Measurements from ENCODE around the gene IL17RE.
"Not testable (repeated sequence)": the region's sequence is repeated elsewhere in the genome, so short reads cannot be mapped to it uniquely, and the experiment has no call there.

IL17RE gene

DNA sequence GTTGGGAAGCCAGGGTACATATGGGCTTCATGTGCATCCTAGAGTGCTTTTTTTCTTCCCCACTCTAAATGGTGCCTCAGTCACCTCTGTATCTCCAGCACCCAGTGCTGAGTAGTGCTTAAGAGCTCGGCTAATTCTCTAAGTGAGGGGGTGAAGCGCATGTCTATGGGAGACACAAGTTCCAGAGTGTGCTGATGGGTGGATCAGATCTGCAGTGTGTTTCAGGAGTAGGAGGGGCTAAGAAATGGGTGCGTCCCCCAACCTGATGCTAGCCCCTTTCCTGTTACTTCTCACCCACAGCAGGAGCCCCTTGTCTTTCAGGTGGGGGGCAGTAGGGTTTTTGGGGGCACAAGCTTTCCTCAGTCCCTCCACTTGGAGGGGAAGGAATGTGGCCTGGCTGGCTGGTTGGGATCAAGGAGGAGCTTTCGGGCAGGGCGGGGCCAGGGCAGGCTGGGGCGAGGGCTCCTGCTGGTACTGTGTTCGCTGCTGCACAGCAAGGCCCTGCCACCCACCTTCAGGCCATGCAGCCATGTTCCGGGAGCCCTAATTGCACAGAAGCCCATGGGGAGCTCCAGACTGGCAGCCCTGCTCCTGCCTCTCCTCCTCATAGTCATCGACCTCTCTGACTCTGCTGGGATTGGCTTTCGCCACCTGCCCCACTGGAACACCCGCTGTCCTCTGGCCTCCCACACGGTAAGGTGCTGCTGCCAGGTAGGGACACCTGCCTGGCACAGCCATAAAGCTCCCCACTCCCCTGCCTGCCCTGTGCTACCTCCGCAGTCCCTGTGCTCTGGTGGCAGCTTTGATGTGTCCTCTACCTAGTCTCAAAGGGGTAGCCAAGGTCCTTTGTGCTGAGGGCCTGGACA, at the start of gene IL17RE:
Gene IL17RE (plus strand): TSS at position 477 of the 866 bp plus-strand sequence. CDS start 85 bp downstream, at position 562.
- no peak for DNase-seq

- DNase-seq, result not testable (repeated sequence)
These were observed 48.2 kb upstream of the IL17RE start for GRCh38 chr3:9854291-9854940.

GRCh38 chr3:9855594-9855993, 47.1 kb upstream of the IL17RE start:
- DNase-seq, result no peak

DNA sequence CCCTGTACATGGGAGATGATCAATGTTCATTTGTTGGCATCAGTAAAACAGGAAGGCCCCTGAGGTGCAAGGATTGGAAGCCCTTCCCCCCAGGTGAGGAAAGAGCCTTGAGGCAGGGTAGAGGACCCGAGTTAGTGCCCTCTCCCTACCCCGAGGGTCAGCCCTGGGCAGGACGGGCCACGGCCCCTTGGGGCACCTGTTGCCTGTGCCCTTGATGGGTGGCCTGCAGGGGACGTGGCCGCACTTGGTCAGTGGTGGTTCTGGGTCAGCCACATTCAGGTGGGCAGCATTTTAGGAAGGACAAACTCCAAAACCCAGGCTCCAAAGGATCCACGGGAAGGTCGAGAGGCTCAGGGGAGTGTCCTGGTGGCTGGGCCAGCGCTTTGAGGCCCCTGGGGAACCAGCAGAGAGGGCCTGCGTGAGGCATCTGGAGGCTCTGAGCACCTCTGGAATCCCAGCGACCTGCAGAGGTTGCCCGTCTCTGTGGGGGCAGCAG, 43.1 kb upstream of the IL17RE start:
- no peak for DNase-seq

- no peak for DNase-seq
These were observed 41.4 kb upstream of the IL17RE start for GRCh38 chr3:9861201-9861600.

- DNase-seq, result no peak
These were observed 41.0 kb upstream of the IL17RE start for GRCh38 chr3:9861626-9862130.

- DNase-seq, result no peak
These were observed 40.1 kb upstream of the IL17RE start for GRCh38 chr3:9862391-9863057.

GRCh38 chr3:9863058-9863772, 39.4 kb upstream of the IL17RE start:
- DNase-seq, result no peak

- no peak for DNase-seq
These were observed 38.3 kb upstream of the IL17RE start for GRCh38 chr3:9864200-9864927.

DNA sequence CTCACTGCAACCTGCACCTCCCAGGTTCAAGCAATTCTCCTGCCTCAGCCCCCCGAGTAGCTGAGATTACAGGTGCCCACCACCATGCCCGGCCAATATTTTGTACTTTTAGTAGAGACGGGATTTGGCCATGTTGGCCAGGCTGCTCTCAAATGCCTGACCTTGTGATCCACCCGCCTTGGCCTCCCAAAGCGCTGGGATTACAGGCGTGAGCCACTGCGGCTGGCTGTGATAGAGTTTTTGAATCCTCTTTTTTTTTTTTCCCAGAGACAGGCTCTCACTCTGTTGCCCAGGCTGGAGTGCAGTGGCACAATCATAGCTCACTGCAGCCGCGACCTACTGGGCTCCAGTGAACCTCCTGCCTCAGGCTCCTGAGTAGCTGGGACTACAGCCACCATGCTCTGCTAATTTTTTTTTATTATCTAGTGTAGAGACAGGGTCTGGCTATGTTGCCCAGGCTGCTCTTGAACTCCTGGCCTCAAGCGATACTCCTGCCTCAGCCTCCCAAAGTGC, 37.5 kb upstream of the IL17RE start:
- DNase-seq, result not testable (repeated sequence)

DNA sequence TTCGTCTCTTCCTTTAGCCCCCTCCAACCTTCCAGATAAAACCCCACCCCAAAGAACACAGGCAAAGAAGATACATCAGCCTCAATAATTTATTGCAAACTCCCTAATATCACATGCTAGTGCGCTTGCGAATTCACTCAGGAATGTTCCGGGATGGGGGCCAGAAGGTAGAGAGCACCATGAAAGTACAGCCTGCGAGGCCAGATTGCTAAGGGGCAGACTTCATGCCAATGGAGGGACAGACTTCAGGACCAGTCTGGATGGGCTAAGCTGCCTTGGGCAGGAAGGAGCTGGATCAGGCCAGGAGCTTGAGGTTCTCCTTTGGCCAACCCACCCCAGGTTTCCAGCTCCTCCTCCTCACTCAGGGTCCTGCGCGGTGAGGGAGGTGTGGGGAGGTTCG, 36.0 kb upstream of the IL17RE start:
- DNase-seq, result no peak

- no peak for DNase-seq
These were observed 35.5 kb upstream of the IL17RE start for GRCh38 chr3:9867106-9867505.

GRCh38 chr3:9869955-9870354, 32.7 kb upstream of the IL17RE start:
- DNase-seq, result no peak

DNA sequence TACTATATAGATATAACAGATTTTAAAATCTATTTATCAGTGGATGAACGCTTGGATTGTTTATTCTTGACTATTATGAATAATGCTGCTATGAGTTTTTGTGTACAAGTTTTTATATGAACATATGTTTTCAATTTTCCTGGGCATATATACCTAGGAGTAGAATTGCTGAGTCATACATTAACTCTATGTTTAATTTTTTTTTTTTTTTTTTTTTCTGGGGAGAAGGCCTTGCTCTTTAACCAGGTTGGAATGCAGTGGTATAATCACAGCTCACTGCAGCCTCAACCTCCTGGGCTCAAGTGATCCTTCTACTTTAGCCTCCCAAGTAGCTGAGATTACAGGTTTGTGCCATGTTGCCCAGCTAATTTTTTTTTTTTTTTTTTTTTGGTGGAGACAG, 31.7 kb upstream of the IL17RE start:
- no peak for DNase-seq

GRCh38 chr3:9872067-9872466, 30.6 kb upstream of the IL17RE start:
- not testable (repeated sequence) for DNase-seq

- no peak for DNase-seq
These were observed 27.2 kb upstream of the IL17RE start for GRCh38 chr3:9875448-9875847.

DNA sequence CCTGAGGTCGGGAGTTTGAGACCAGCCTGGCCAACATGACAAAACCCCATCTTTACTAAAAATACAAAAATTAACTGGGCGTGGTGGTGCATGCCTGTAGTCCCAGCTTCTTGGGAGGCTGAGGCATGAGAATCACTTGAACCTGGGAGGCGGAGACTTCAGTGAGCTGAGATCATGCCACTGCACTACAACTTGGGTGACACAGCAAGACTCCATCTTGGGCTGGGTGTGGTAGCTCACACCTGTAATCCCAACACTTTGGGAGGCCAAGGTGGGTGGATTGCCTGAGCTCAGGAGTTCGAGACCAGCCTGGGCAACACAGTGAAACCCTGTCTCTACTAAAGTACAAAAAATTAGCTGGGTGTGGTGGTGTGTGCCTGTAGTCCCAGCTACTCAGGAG, 26.4 kb upstream of the IL17RE start:
- not testable (repeated sequence) for DNase-seq

- DNase-seq, result no peak
These were observed 25.7 kb upstream of the IL17RE start for GRCh38 chr3:9876991-9877390.

DNA sequence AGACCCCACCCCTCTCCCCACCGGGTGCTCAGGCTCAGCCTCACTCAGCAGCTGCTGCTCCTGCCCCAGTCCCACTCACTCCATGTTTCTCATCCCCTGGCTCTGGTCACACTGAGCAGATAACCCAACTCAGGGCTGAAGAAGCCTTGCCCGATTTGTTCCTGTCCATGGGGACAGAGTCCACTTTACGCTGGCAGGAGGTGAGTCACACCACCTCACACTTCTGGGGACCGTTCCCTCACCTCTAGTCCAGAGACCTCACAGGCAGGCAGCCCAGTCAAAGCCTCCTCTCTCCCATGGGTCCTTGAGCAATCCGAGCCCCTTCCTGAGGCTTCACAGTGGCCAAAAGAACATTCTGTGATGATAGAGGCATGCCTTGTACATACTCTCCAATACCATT, 23.9 kb upstream of the IL17RE start:
- no peak for DNase-seq

DNA sequence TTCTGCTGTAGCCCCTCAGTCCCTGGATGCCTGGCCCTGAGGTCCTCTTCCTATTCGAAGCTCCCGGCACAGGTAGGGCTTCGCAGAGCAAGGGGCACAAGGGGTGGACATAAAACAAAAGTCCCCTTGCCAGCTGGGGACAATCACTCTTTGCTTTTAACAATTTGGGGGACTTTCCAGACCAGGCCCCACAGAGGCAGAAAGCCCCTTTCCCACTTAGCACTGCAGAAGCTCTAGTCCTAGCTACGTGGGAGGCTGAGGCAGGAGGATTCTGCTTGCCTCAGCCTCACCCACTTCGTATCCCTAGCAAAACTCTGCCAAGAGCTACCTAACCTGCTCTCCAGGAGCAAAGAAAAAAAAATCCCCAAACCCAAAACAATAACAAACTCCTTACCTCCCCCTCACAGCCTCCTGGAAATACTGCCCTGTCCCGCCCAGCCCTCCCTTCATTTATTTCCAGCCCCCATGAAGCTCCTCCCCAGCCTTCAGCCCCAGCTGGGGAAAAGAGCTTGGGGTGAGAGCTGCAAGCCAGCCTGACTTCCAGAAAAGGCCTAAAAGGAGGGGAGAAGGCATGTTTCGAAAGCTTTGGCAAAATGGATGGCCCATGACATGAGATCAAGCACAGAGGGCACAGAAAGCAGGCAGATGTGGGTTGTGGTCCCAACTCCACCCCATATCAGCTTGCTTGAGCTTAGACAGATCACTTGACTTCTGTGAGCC, 22.7 kb upstream of the IL17RE start, which contains the start of gene CIDEC:
Gene CIDEC (minus strand): TSS at position 424 of the 720 bp plus-strand sequence. CDS start 1,767 bp downstream, outside the sequence.
- no peak for DNase-seq

DNA sequence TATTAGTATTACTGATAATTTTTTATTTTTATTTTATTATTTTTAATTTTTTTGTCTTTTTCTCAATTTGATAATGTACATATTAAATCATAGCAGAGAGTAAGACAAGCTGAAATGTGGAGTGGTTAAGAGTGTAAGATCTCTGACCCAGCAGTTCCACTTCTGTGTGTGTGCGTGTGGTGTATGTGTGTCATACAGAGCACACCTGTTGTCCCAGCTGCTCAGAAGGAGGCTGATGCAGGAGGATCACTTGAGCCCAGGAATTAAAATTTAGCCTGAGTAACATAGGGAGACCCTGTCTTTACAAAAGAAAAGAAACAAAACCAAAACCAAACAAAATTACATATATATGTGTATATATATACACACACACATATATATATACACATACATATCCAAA, 21.2 kb upstream of the IL17RE start:
- no peak for DNase-seq

All from NCI-H1694 (cell line).